OCI-M2 (cell line): ENCODE data around the gene C3orf18.
"Not testable (repeated sequence)": the region's sequence is repeated elsewhere in the genome, so short reads cannot be mapped to it uniquely, and the experiment has no call there.

Source experiments
- DNase-seq: peaks from one replicate; lab custom pipeline; 2025; ENCODE audit not compliant: unreplicated experiment; lab: John Stamatoyannopoulos, UW

The C3orf18 gene

DNA sequence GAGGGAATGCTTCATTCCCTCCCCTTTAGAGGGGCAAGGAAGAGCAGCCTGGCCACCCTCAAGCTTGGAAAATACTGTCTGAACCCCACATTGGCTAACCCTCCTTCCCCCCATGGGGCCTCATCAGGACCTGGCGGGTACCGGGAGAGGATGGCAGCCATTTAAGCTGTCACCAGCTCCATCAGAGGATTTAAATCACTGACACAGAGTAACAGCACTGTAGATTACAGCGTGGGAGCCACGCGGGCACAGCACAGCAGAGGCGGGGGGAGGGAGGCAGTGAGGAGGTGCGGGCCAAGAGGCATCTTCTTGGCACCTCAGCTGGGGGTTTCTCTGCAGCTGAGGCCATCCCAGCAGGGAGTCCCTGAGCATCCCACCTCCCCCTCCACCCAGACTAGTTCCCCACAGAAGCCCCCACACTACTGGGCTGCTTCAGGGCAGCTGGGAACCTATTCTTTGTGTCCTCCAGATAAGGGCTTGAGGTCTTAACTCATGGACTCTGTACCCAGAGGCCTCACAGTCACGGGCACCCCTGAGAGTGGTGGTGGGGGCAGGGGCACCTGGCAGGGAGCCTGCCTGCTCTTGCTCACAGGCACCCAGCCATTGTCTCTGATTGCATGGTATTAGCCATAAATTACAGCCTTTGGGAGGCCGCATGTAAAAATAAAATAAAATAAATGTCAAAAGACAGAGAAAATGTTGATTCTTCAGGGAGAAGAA lies 42.2 kb downstream of the C3orf18 start:
- no peak for DNase-seq

GRCh38 chr3:50524746-50525145 lies 42.8 kb downstream of the C3orf18 start:
- DNase-seq: no peak

- no peak for DNase-seq
Measured at GRCh38 chr3:50523279-50523811, 44.2 kb downstream of the C3orf18 start.

DNA sequence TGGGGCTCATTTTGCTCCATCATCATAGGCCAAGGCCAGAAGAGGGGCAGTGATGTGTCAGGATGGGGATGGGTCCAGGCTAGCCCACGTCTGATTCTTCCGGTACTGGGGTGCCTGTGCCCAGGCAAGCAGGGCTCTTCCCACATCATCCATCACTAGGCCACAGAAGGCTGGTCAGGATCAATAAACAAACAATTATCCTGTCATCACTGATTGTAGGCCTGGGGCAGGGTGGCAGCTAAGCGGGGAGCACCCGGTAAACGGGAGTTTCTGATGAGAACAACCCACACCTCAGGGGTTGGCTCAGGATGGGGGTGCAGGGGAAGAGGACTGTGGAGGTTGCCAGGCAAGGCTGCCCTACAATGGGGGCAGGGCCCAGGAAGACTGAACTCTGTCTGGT lies 46.0 kb downstream of the C3orf18 start:
- no peak for DNase-seq

GRCh38 chr3:50520849-50521248 lies 46.7 kb downstream of the C3orf18 start:
- no peak for DNase-seq

DNA sequence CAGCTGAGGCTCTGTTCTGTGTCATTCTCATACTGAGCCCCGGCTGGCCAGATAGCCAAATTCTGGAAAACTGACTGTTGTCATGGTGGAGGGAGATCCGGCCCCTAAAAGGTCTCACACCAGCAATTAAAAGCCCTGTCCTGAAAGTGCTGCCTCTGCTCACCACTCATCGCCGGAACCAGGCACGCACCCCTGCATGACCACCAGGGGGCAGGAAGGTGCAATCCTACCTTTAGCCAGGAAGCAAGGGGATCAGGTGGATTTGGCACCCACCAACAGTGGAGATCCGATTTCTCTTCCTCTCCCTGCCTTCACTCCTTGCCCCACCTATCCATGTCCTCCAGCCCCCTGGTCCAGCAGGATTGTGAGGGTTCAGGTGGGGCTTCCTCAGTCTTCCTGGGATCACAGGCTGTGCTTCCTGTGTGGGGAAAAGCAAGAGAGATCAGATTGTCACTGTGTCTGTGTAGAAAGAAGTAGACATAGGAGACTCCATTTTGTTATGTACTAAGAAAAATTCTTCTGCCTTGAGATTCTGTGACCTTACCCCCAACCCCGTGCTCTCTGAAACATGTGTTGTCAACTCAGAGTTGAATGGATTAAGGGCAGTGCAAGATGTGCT lies 48.0 kb downstream of the C3orf18 start:
- no peak for DNase-seq

GRCh38 chr3:50518436-50518835 lies 49.1 kb downstream of the C3orf18 start:
- no peak for DNase-seq

DNA sequence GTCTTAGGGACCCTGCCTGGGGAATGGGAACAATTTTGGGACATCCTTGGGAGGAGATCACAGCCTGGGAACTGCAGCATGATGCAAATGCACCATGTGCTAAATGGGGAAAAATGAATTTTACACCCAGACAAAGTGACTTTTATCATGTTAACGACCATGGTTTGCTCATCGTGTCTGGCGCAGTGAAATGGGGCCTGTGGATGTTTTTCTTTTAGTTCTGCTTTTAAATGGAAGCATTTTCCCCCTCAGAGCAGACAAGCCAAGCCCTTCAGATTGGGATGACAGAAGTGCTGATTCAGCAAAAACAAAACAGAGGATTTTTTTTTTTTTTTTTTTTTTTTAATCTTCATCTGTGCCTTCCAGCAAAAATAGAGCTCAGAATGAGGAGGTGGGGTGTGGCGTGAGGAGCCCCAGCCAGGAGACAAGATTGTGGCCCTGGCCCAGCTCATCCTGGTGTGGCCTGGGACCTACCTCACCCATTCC lies 49.8 kb downstream of the C3orf18 start:
- DNase-seq: no peak

- no peak for DNase-seq
Measured at GRCh38 chr3:50516440-50516871, 51.1 kb downstream of the C3orf18 start.

- no peak for DNase-seq
Measured at GRCh38 chr3:50515565-50516439, 51.7 kb downstream of the C3orf18 start.

DNA sequence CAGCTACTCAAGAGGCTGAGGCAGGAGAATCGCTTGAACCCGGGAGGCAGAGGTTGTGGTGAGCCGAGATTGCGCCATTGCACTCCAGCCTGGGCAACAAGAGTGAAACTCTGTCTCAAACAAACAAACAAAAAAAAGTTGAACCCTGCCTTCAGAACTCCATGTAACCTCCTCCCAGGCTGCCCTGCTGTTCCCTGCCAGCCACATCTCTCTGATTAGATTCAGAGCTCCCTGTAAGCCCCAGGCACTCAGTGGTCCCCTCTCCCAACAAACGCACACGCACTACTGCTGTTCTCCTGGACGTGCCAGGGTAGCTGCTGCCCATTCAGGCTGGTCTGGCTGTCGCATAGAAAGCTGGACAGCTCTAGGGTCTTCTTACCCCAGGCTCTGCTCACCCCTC lies 54.6 kb downstream of the C3orf18 start:
- DNase-seq: not testable (repeated sequence)

GRCh38 chr3:50512131-50512530 lies 55.4 kb downstream of the C3orf18 start:
- no peak for DNase-seq

- no peak for DNase-seq
Measured at GRCh38 chr3:50510325-50510724, 57.2 kb downstream of the C3orf18 start.

DNA sequence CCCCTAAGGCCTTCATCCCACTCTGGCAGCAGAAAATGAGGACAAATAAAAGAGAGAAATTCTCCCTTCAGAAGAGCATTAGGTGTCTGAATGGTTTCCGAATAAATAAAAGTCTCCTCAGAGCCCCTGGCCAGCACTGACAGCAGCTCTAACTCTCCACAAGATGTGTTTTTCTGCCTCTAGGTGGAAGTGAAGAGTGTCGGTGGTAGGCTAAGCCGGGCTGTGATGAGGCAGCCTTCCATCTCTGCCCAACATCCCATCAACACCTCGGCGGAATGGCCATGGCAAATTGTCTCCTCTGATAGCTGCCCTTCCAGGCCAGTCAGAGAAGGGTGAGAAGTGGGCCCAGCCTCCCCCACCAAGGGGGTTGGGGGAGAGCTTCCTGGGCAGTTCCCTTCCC lies 57.8 kb downstream of the C3orf18 start:
- no peak for DNase-seq

- DNase-seq: no peak
Measured at GRCh38 chr3:50508821-50509220, 58.7 kb downstream of the C3orf18 start.
